ENCODE results near the gene MYO1F.

The MYO1F gene

GRCh38 chr19:8518536-8518935, 58.7 kb downstream of the MYO1F start:
- TF ChIP-seq CTCF (IDR thresholded peaks at IDR 0.05; ENCODE audit: borderline replicate concordance, insufficient read depth, low read depth, low read length) = no peak
- no peak overlapping the region for H3K4me3 ChIP-seq (ENCODE audit: low read depth, low read length)

GRCh38 chr19:8517551-8518442, 59.4 kb downstream of the MYO1F start:
- TF ChIP-seq CTCF (IDR thresholded peaks at IDR 0.05; ENCODE audit: borderline replicate concordance, insufficient read depth, low read depth, low read length) = no peak
- no peak overlapping the region for H3K4me3 ChIP-seq (ENCODE audit: low read depth, low read length)

GRCh38 chr19:8515317-8515716, 61.9 kb downstream of the MYO1F start:
- H3K4me3 ChIP-seq (ENCODE audit: low read depth, low read length) = no peak overlapping the region
- TF ChIP-seq CTCF (IDR thresholded peaks at IDR 0.05; ENCODE audit: borderline replicate concordance, insufficient read depth, low read depth, low read length) = no peak

GRCh38 chr19:8514505-8515009, 62.7 kb downstream of the MYO1F start:
- H3K4me3 ChIP-seq (ENCODE audit: low read depth, low read length) = peak overlapping the region; percentile 95

- TF ChIP-seq CTCF (IDR thresholded peaks at IDR 0.05; ENCODE audit: borderline replicate concordance, insufficient read depth, low read depth, low read length) = no peak
- H3K4me3 ChIP-seq (ENCODE audit: low read depth, low read length) = peak within 1 kb of the TSS; percentile 95
These were observed 63.3 kb downstream of the MYO1F start, which contains the start of gene ZNF414 for GRCh38 chr19:8513687-8514504. Gene ZNF414, minus strand, starts transcription at chr19:8514167. Its CDS starts 121 bp downstream, at chr19:8514046.

- peak overlapping the region; percentile 95 for H3K4me3 ChIP-seq (ENCODE audit: low read depth, low read length)
- TF ChIP-seq CTCF (IDR thresholded peaks at IDR 0.05; ENCODE audit: borderline replicate concordance, insufficient read depth, low read depth, low read length) = no peak
These were observed 64.1 kb downstream of the MYO1F start for GRCh38 chr19:8513036-8513686.

Measured in GM12875 (cell line).